Measurements from ENCODE around the gene PLXNA2. TPM values are rescaled to one million over a fixed set of nuclear protein-coding genes. Genes with fewer than 3 reads are reported as not detected.

The PLXNA2 gene
- total and polyA plus RNA-seq, 2 of the 8 experiments (the other 6 are each of a cell fraction or from before 2014, with no cell fraction given): 0.33 to 1.5 TPM

- Histone ChIP-seq H3K14ac (ENCODE audit: insufficient read length) (no peak overlapping the region), H4K20me1 (replicated peaks in 1 of 2; ENCODE audit: control insufficient read depth in 1 of 2, insufficient read depth in 2 of 2, low read length in 2 of 2) (no peaks in the 10 kb centered on the region), H2BK20ac (ENCODE audit: low read length) (no peak overlapping the region), H2BK5ac (ENCODE audit: low read depth, low read length) (no peak overlapping the region), H2BK120ac (replicated peaks; ENCODE audit: low read depth, low read length) (no peak overlapping the region), H3K9me3 (ENCODE audit: insufficient read depth in 2 of 2, low read depth in 1 of 2, low read length in 1 of 2) (peaks cover 0 to 3% of the 10 kb centered on the region in 2 experiments; a peak in 1 of 4 replicates), H4K8ac (ENCODE audit: extremely low read depth, insufficient read depth, low read length) (no peak overlapping the region), H3K79me1 (ENCODE audit: low read depth, low read length) (no peaks in the 10 kb centered on the region), H2AFZ (ENCODE audit: low read length) (no peak overlapping the region), H3K79me2 (ENCODE audit: control insufficient read depth in 1 of 2, insufficient read depth in 2 of 2, low read length in 2 of 2) (no peaks in the 10 kb centered on the region), H2BK15ac (ENCODE audit: low read length) (no peak overlapping the region), H2AK5ac (ENCODE audit: low read depth, low read length) (no peak overlapping the region), H3K27ac (ENCODE audit: low read depth, low read length) (no peak overlapping the region), H3K23me2 (ENCODE audit: low read depth, low read length) (no peaks in the 10 kb centered on the region), H3K4me1 (replicated peaks in 1 of 4; ENCODE audit: control insufficient read depth in 3 of 4, insufficient read depth in 4 of 4, low read length in 3 of 4) (peaks cover 0 to 4% (median 2%) of the 10 kb centered on the region in 4 experiments; a peak in 5 of 7 replicates), H3K4me2 (ENCODE audit: insufficient read depth in 1 of 2, low read depth in 2 of 2, low read length in 2 of 2) (no peak overlapping the region), H3K4ac (replicated peaks; ENCODE audit: insufficient read length, low read depth, low read length) (no peak overlapping the region), H4K5ac (ENCODE audit: insufficient read length, low read depth, low read length) (no peak overlapping the region), H3K4me3 (ENCODE audit: extremely low read depth in 1 of 4, insufficient read depth in 2 of 4, low read depth in 3 of 4, low read length in 4 of 4) (no peak overlapping the region), H3K23ac (ENCODE audit: insufficient read length) (no peak overlapping the region), H4K91ac (replicated peaks; ENCODE audit: insufficient read length, low read length) (no peak overlapping the region), H3K56ac (replicated peaks; ENCODE audit: insufficient read length, low read depth, low read length) (no peak overlapping the region), H3K18ac (ENCODE audit: extremely low read depth, low read length) (no peak overlapping the region; the same call in 1 of the 2 replicates), H3K36me3 (ENCODE audit: control insufficient read depth in 2 of 4, insufficient read depth in 4 of 4, low read length in 3 of 4) (no peaks in the 10 kb centered on the region), H3K27me3 (replicated peaks in 1 of 4; ENCODE audit: control insufficient read depth in 3 of 4, extremely low read depth in 1 of 4, insufficient read depth in 3 of 4, low read length in 3 of 4) (no peaks in the 10 kb centered on the region; a peak in 1 of 7 replicates), H3K9ac (replicated peaks in 1 of 4; ENCODE audit: extremely low read depth in 1 of 4, low read depth in 3 of 4, low read length in 3 of 4) (no peak overlapping the region), H2BK12ac (ENCODE audit: low read depth, low read length) (no peak overlapping the region)
- ChIA-PET POLR2A (ENCODE audit: partially characterized antibody) (no interaction called here), CTCF (ENCODE audit: partially characterized antibody) (interaction anchor here (0.7 to 2.3 kb wide), 14 partner anchors 8 to 249 kb away, joined by 3 to 13 read pairs (median 4); partner anchors contain the start of gene PLXNA2)
- FAIRE-seq (no peak), DNase-seq (ENCODE audit: low read depth in 1 of 2, low spot score in 2 of 2) (no peak)
- 96% methylated on average over 7 of the region's 7 CpGs; no CpG with 5 or more reads in 1 of the 2 experiments for WGBS, 2 experiments (ENCODE audit: extremely low coverage in 1 of 2, insufficient coverage in 1 of 2, insufficient read length in 1 of 2, insufficient replicate concordance in 2 of 2, low coverage in 1 of 2, low lambda C conversion rate in 2 of 2, missing lambda C conversion rate in 1 of 2)
- TF ChIP-seq CHD2 (IDR thresholded peaks at IDR 0.05; ENCODE audit: low read length) (no peak), KDM5A (IDR thresholded peaks at IDR 0.05; ENCODE audit: low read length) (no peak), E2F6 (IDR thresholded peaks at IDR 0.05) (no peak), CREB1 (IDR thresholded peaks at IDR 0.05) (no peak), SP1 (IDR thresholded peaks at IDR 0.05; ENCODE audit: low read depth, low read length) (no peak)
Measured at GRCh38 chr1:208003241-208003640, 240.9 kb downstream of the PLXNA2 start.
